ENCODE results near the gene UQCRC2.
A peak's percentile ranks its signal among the peaks of the same experiment; 100 is the strongest.
"Not testable (repeated sequence)": the region's sequence is repeated elsewhere in the genome, so short reads cannot be mapped to it uniquely, and the experiment has no call there.

Gene UQCRC2

GRCh38 chr16:21996923-21997696 is 43.9 kb downstream of the UQCRC2 start:
- Histone ChIP-seq H3K4me3 (ENCODE audit: low read depth in 1 of 2, low read length in 2 of 2) (no peak overlapping the region), H3K9me3 (ENCODE audit: insufficient read depth, low read length, severe bottlenecking) (no peaks in the 10 kb centered on the region), H2AFZ (ENCODE audit: low read depth, low read length) (no peak overlapping the region), H3K9ac (ENCODE audit: low read depth, low read length) (no peak overlapping the region), H3K27ac (ENCODE audit: low read length) (no peak overlapping the region), H3K27me3 (ENCODE audit: insufficient read depth, low read length, poor library complexity) (no peaks in the 10 kb centered on the region), H3K36me3 (ENCODE audit: insufficient read depth, low read length) (no peaks in the 10 kb centered on the region), H4K20me1 (ENCODE audit: insufficient read depth, low read length) (no peaks in the 10 kb centered on the region), H3K79me2 (ENCODE audit: insufficient read depth, low read length) (no peaks in the 10 kb centered on the region), H3K4me2 (ENCODE audit: insufficient read depth, low read length) (no peak overlapping the region), H3K4me1 (ENCODE audit: insufficient read depth, low read length) (peaks cover 8% of the 10 kb centered on the region)
- ATAC-seq (ENCODE audit: insufficient read depth, low read depth) (no peak), DNase-seq (no peak)
- TF ChIP-seq EZH2 (IDR thresholded peaks at IDR 0.05; ENCODE audit: borderline replicate concordance, low read depth, low read length, severe bottlenecking), result no peak

- Histone ChIP-seq H3K4me3 (ENCODE audit: low read depth in 1 of 2, low read length in 2 of 2) (no peak overlapping the region), H2AFZ (ENCODE audit: low read depth, low read length) (no peak overlapping the region), H3K27ac (ENCODE audit: low read length) (no peak overlapping the region), H3K4me2 (ENCODE audit: insufficient read depth, low read length) (no peak overlapping the region), H3K36me3 (ENCODE audit: insufficient read depth, low read length) (no peaks in the 10 kb centered on the region), H3K9ac (ENCODE audit: low read depth, low read length) (no peak overlapping the region), H4K20me1 (ENCODE audit: insufficient read depth, low read length) (no peaks in the 10 kb centered on the region), H3K4me1 (ENCODE audit: insufficient read depth, low read length) (peaks cover 8% of the 10 kb centered on the region), H3K27me3 (ENCODE audit: insufficient read depth, low read length, poor library complexity) (no peaks in the 10 kb centered on the region), H3K79me2 (ENCODE audit: insufficient read depth, low read length) (no peaks in the 10 kb centered on the region), H3K9me3 (ENCODE audit: insufficient read depth, low read length, severe bottlenecking) (no peaks in the 10 kb centered on the region)
- DNase-seq (no peak), ATAC-seq (ENCODE audit: insufficient read depth, low read depth) (no peak)
- TF ChIP-seq CTCF (IDR thresholded peaks at IDR 0.05; ENCODE audit: borderline replicate concordance, extremely low read depth, low read length, poor library complexity, severe bottlenecking), result no peak
These were observed 44.7 kb downstream of the UQCRC2 start for GRCh38 chr16:21997697-21998480.

- peaks cover 10% of the 10 kb centered on the region for H3K4me1 ChIP-seq (ENCODE audit: insufficient read depth, low read length)
- no peak for ATAC-seq (ENCODE audit: insufficient read depth, low read depth)
- DNase-seq, result no peak
These were observed 48.4 kb downstream of the UQCRC2 start for GRCh38 chr16:22001591-22001990.

GRCh38 chr16:22002047-22002446 is 48.9 kb downstream of the UQCRC2 start:
- not testable (repeated sequence) for H3K4me3 ChIP-seq (ENCODE audit: low read depth in 1 of 2, low read length in 2 of 2); H3K36me3 ChIP-seq (ENCODE audit: insufficient read depth, low read length); ATAC-seq (ENCODE audit: insufficient read depth, low read depth); H3K27ac ChIP-seq (ENCODE audit: low read length); H3K79me2 ChIP-seq (ENCODE audit: insufficient read depth, low read length); H3K9me3 ChIP-seq (ENCODE audit: insufficient read depth, low read length, severe bottlenecking); H3K9ac ChIP-seq (ENCODE audit: low read depth, low read length); H2AFZ ChIP-seq (ENCODE audit: low read depth, low read length); H4K20me1 ChIP-seq (ENCODE audit: insufficient read depth, low read length); H3K4me2 ChIP-seq (ENCODE audit: insufficient read depth, low read length); H3K27me3 ChIP-seq (ENCODE audit: insufficient read depth, low read length, poor library complexity); DNase-seq
- peaks cover 15% of the 10 kb centered on the region for H3K4me1 ChIP-seq (ENCODE audit: insufficient read depth, low read length)

More at GRCh38 chr16:22001591-22001990, 48.4 kb downstream of the UQCRC2 start:
- Histone ChIP-seq H3K79me2 (ENCODE audit: insufficient read depth, low read length) (no peaks in the 10 kb centered on the region), H3K9me3 (ENCODE audit: insufficient read depth, low read length, severe bottlenecking) (no peaks in the 10 kb centered on the region), H2AFZ (ENCODE audit: low read depth, low read length) (peak overlapping the region; percentile 67; the same call in 1 of the 2 replicates), H3K4me2 (ENCODE audit: insufficient read depth, low read length) (peak overlapping the region; percentile 59), H3K9ac (ENCODE audit: low read depth, low read length) (no peak overlapping the region), H3K27ac (ENCODE audit: low read length) (no peak overlapping the region), H3K36me3 (ENCODE audit: insufficient read depth, low read length) (no peaks in the 10 kb centered on the region), H3K4me3 (ENCODE audit: low read depth in 1 of 2, low read length in 2 of 2) (no peak overlapping the region), H4K20me1 (ENCODE audit: insufficient read depth, low read length) (no peaks in the 10 kb centered on the region), H3K27me3 (ENCODE audit: insufficient read depth, low read length, poor library complexity) (no peaks in the 10 kb centered on the region)
- TF ChIP-seq EZH2 (IDR thresholded peaks at IDR 0.05; ENCODE audit: borderline replicate concordance, low read depth, low read length, severe bottlenecking) (no peak), CTCF (IDR thresholded peaks at IDR 0.05; ENCODE audit: borderline replicate concordance, extremely low read depth, low read length, poor library complexity, severe bottlenecking) (no peak)
